BJ (cell line): ENCODE measurements around the gene DDIT3. TPM values are rescaled to one million over a fixed set of nuclear protein-coding genes. Genes with fewer than 3 reads are reported as not detected.
A peak's percentile ranks its signal among the peaks of the same experiment; 100 is the strongest.
"Not testable (repeated sequence)": the region's sequence is repeated elsewhere in the genome, so short reads cannot be mapped to it uniquely, and the experiment has no call there.

Experiments
- CTCF ChIA-PET: fragments of 350-600 bp; formaldehyde crosslinking; extraction: SDS; loops from one replicate; lab custom pipeline; 2021; ENCODE audit warnings: antibody characterized with exemption, inconsistent platforms; lab: Yijun Ruan, JAX
- POLR2A ChIA-PET: fragments of 300-600 bp; sonication (Branson Sonifier 250); formaldehyde crosslinking; extraction: SDS; loops from one replicate; lab custom pipeline; 2021; ENCODE audit warnings: antibody characterized with exemption; lab: Charles Lee
- DNase-seq: peaks from one replicate; pipeline ENCODE4 v3.0.0-alpha.2; 2011; ENCODE audit warnings: low read depth
- H3K27me3 ChIP-seq: 2 replicates; pipeline ENCODE4 v1.6.0; 2011; ENCODE audit warnings: low read length; ENCODE audit not compliant: control insufficient read depth, insufficient read depth
- H3K36me3 ChIP-seq: 2 replicates; pipeline ENCODE4 v1.5.1; 2011; ENCODE audit warnings: low read length; ENCODE audit not compliant: control insufficient read depth, insufficient read depth
- H3K4me3 ChIP-seq: 2 replicates; pipeline ENCODE4 v1.5.1; 2011; ENCODE audit warnings: low read depth, mild to moderate bottlenecking, control low read depth, low read length
- CTCF ChIP-seq: IDR thresholded peaks from 2 replicates; pipeline ENCODE4 v1.5.1; 2011; ENCODE audit warnings: low read depth, mild to moderate bottlenecking, control low read depth, inconsistent platforms, low read length, moderate library complexity; ENCODE audit not compliant: insufficient read depth
- polyA plus RNA-seq: library from polyadenylated mRNA; depleted of rRNA; stranded (reverse); fragments of >200 nt; gene quantifications from 2 replicates; pipeline ENCODE4 v1.2.3, GENCODE V29; 2011

The DDIT3 gene
- polyA plus RNA-seq, 1 experiment, result 65.4 TPM

GRCh38 chr12:57517187-57517586, 3.1 kb downstream of the DDIT3 start:
- peaks cover 37% of the 10 kb centered on the region for H3K36me3 ChIP-seq
- POLR2A ChIA-PET, result interaction anchor here (0.9 kb wide), 1 partner anchor 51 kb away, joined by 3 read pairs; no protein-coding TSS in a partner anchor
- H3K4me3 ChIP-seq, result no peak overlapping the region
- DNase-seq, result peak; percentile 26
- CTCF ChIA-PET, result no interaction called here
- no peak for TF ChIP-seq CTCF
- H3K27me3 ChIP-seq, result no peaks in the 10 kb centered on the region

- ChIA-PET POLR2A (no interaction called here), CTCF (no interaction called here)
- no peak for TF ChIP-seq CTCF
- DNase-seq, result no peak
- H3K36me3 ChIP-seq, result peaks cover 42% of the 10 kb centered on the region
- no peak overlapping the region for H3K4me3 ChIP-seq
- no peaks in the 10 kb centered on the region for H3K27me3 ChIP-seq
These were observed 3.6 kb downstream of the DDIT3 start for GRCh38 chr12:57516617-57517153.

- H3K27me3 ChIP-seq, result no peaks in the 10 kb centered on the region
- CTCF ChIA-PET, result no interaction called here
- TF ChIP-seq CTCF, result no peak
- POLR2A ChIA-PET, result no interaction called here
- peaks cover 49% of the 10 kb centered on the region for H3K36me3 ChIP-seq
- no peak overlapping the region for H3K4me3 ChIP-seq
- no peak for DNase-seq
These were observed 4.3 kb downstream of the DDIT3 start for GRCh38 chr12:57515934-57516541.

- no peaks in the 10 kb centered on the region for H3K27me3 ChIP-seq
- ChIA-PET POLR2A (no interaction called here), CTCF (no interaction called here)
- H3K36me3 ChIP-seq, result peaks cover 49% of the 10 kb centered on the region
- DNase-seq, result no peak
- TF ChIP-seq CTCF, result no peak
- H3K4me3 ChIP-seq, result no peak overlapping the region
These were observed 4.8 kb downstream of the DDIT3 start for GRCh38 chr12:57515408-57515933.

- CTCF ChIA-PET, result no interaction called here
- POLR2A ChIA-PET, result no interaction called here
- DNase-seq, result no peak
- Histone ChIP-seq H3K4me3 (no peak overlapping the region), H3K36me3 (peaks cover 50% of the 10 kb centered on the region), H3K27me3 (no peaks in the 10 kb centered on the region)
- TF ChIP-seq CTCF, result no peak
These were observed 5.5 kb downstream of the DDIT3 start for GRCh38 chr12:57514720-57515407.

GRCh38 chr12:57514246-57514645, 6.1 kb downstream of the DDIT3 start:
- H3K4me3 ChIP-seq, DNase-seq, POLR2A ChIA-PET, CTCF ChIA-PET, H3K27me3 ChIP-seq: not testable (repeated sequence)
- H3K36me3 ChIP-seq, result peaks cover 52% of the 10 kb centered on the region

- DNase-seq, POLR2A ChIA-PET, H3K27me3 ChIP-seq, H3K4me3 ChIP-seq, CTCF ChIA-PET: not testable (repeated sequence)
- peaks cover 52% of the 10 kb centered on the region for H3K36me3 ChIP-seq
These were observed 6.6 kb downstream of the DDIT3 start for GRCh38 chr12:57513677-57514076.
